Hindlimb muscle (tissue), 1 donor: ENCODE measurements around the gene TSR3. TPM values are rescaled to one million over a fixed set of nuclear protein-coding genes. Genes with fewer than 3 reads are reported as not detected.

Experiments used
- DNase-seq: peaks from one replicate; pipeline ENCODE4 v3.0.0-alpha.2; 2013
- polyA plus RNA-seq: library from polyadenylated mRNA; unstranded; fragments of 120-200 nt; gene quantifications from one replicate; pipeline ENCODE4 v1.2.1, GENCODE V29; 2013; ENCODE audit not compliant: insufficient read length

The TSR3 gene
- polyA plus RNA-seq, 1 donor, result 59.2 TPM

DNA sequence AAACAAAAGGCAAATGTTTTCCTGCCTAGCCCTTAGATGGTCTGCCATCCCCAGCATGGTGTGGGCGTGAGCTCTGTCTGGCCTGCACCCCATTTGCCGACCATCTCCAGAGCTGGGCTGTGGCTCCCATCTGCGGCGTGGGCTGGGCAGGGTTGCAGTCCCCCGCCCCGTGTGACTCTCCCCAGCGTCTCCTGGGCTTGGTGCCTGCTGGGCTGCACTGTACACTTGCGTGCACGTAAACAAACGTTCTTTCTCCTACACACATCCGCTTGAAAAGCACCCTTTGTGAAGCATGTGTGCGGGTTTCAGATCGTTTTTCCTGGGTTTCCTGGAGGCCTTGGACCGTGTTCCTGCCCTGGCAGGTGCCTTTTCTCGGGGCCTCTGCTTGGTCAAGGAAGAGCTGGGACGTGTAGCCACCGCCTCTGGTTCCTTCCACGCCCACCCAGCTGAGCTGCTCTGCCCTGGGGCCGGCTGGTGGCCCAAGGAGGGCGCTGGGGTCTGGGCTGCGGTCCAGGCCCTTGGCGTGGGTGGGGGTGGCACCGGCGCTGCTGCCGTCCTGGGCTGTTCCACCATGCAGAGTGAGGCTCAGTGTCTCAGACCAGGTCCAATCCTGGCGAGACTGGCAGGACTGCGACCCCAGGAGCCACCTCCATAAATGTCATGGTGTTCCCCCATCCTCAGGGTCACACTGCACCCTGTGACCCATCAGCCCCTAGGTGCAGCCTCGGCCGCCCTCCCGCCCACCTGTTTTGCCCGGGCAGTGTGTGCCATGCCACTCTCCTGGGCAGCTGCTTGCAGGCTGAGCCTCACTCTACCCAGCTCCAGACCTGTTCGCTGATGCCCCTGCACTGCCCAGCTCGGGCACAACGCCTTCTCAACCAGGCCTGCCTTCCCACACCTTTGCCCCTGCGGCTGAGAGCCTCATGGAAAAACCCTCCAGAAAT, 28.1 kb downstream of the TSR3 start:
- no peak for DNase-seq

GRCh38 chr16:1322407-1322806, 29.3 kb downstream of the TSR3 start:
- no peak for DNase-seq

GRCh38 chr16:1320658-1321240, 30.9 kb downstream of the TSR3 start:
- DNase-seq, result no peak

DNA sequence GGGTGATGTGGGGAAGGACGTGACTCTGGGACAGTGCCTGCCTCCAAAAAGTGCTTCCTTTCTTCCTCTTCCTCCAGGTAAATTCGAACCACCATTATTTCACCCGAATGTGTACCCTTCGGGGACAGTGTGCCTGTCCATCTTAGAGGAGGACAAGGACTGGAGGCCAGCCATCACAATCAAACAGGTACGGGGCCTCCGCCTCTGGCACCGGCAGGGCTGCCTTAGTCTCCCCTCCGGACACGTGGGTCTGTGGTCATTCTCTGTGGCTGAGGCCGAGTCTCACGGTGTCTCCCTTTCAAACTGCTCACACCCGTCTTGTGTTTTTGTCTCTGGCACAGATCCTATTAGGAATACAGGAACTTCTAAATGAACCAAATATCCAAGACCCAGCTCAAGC, 31.6 kb downstream of the TSR3 start:
- DNase-seq, result no peak

DNA sequence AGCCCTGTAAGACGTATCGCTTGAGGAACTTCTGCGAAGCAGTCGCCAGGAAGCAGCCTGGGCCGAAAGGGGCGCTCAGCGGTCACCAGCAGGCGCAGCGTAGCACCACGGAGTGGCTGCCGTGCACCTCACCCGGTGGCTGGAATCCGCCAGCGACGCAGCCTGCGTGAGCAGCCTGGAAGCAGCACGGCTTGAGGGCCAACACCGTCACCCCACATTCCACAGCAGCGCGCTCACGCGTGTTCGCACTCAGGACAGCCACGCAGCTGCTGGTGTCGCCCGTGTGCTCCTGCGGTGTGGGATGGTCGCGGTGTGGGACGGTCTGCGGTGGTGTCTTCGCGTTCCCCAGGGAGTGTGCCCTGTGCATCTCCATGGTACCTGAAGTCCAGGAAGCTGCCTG, 32.6 kb downstream of the TSR3 start:
- no peak for DNase-seq

- DNase-seq, result no peak
These were observed 33.5 kb downstream of the TSR3 start for GRCh38 chr16:1318268-1318545.

DNA sequence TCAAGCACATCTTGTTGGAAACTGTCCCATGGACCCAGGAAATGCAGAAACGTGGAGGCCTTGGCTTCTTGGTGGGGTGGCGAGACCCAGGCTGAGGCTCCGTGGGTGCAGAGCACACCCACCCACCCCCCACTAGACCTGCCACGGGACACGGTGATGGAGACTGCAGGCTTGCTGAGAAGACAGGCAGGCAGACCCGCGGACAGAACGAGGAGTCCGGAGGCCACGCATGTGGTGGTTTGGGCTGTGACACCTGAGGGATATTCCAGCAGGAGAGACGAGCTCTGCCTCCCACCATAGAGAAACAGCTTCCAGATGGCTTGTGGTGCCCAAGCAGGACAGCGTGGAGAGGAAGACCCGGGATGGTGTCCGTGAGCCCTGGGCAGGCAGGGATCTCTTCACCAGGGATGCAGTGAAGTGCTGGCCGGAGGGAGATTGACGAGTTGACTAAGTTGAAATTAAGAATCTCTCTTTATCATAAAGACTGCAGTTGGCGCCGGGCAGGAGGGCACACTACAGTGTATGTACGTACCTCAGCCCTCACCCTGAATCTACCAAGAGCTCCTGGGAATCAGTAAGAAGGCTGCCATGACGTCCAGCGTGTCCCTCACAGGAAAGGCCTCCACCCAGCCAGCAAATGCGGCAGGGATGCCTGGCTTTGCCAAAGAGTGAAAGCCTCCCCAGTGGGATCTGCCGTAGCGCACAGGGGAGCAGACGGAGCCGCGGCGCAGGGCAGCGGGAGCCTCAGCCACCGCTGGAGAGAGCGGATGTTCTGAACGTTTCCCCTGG, 34.0 kb downstream of the TSR3 start:
- no peak for DNase-seq

- DNase-seq, result no peak
These were observed 35.7 kb downstream of the TSR3 start for GRCh38 chr16:1316033-1316405.

- no peak for DNase-seq
These were observed 36.3 kb downstream of the TSR3 start for GRCh38 chr16:1315081-1316032.

- DNase-seq, result no peak
These were observed 37.1 kb downstream of the TSR3 start for GRCh38 chr16:1314399-1315068.

DNA sequence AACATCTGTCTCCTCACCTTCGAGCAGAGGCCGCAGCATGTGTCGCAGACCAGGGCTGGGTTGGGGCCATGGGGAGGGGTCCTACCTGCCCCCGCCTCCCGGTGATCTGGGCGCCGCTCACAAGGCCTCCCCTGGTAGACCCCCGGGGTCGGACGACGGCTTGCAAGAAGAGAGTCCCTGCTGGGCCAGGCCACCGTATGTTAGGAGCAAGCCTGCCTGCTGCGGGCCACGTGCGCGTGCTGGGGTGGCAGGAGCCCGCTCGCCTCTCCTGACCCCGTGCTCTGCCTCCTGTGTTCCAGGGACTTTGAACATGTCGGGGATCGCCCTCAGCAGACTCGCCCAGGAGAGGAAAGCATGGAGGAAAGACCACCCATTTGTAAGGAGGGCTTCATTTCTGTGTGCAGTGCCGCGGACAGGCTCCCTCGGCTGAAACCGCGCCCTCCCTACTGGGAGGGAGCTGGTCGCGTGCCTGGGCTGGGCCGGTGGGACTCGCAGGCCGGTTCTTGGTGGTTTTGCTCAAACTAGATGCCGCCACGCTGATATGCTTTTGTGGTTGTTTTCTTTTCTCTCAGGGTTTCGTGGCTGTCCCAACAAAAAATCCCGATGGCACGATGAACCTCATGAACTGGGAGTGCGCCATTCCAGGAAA, 37.8 kb downstream of the TSR3 start:
- no peak for DNase-seq

GRCh38 chr16:1312903-1313302, 38.8 kb downstream of the TSR3 start:
- DNase-seq, result no peak

DNA sequence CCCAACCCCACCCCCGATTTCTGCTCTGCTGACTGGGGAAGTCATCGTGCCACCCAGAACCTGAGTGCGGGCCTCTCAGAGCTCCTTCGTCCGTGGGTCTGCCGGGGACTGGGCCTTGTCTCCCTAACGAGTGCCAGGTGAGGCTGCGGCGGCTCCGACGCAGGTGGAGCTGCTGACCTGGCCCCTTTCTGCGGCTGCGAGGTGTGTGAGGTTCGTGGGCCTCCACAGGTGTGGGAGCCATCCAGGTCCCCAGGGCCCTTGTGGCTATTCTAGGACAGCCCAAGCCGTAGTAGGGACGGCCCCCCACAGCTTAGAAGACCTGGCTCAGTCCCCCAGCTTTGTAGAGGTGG, 39.2 kb downstream of the TSR3 start:
- no peak for DNase-seq

DNA sequence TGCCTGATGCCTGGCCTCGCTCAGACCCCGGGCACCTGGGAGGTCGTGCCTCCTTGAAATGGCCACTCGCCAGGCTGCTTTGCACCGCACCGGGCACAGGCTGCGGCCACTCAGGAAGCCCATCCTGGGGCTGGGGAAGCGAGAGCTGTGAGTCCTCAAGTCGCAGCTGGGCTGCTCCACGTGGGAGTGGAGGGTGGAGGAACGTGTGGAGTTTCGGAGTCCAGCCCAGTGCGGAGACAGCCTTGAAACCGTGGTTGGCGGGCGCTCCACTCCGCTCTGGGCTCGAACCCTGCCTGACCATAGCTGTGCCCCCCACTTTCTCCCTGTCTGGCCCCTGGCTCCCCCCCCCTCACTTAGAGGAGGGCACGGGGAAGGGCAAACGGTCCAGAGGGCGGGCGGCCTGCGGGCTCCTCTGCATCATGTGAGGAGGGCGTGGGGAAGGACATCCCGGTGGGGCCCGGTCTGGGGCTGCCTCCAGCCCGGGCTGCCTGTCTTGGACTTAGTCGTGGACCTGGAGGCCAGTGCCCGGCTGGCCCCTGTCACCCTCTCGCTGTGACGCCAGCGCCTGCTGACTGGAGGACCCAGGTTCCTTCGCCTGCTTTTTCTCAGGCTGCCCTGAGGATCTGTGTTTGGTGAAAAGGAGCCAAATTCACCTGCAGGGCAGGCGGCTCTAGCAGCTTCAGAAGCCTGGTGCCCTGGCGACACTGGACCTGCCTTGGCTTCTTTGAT, 39.8 kb downstream of the TSR3 start:
- no peak for DNase-seq

DNA sequence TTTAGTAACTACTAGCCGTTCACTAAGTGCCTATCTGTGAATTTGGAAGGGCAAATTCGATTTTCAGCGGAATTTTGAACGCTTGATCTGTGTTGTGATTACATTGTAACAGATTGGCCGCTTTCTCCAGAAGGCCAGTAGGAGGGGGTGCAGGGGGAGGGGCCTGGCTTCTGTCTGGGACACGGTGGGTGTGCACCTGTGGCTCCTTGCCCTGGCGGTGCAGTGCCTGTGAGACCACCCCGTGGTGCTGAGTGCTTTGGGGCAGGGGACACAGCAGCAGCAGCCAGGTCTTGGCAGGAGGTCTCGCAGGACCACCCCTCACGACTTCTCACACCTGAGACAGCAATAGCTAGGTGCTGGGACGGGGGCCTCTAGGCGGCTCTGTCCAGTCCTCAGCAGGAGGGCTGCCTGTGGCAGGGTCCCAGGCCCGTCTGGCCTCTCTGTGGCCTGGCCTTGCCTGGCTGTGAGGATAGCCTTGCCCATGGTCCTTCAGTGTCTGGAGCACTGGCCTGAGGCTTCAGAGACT, 40.4 kb downstream of the TSR3 start:
- no peak for DNase-seq

- DNase-seq, result no peak
These were observed 40.9 kb downstream of the TSR3 start for GRCh38 chr16:1310832-1311200.

DNA sequence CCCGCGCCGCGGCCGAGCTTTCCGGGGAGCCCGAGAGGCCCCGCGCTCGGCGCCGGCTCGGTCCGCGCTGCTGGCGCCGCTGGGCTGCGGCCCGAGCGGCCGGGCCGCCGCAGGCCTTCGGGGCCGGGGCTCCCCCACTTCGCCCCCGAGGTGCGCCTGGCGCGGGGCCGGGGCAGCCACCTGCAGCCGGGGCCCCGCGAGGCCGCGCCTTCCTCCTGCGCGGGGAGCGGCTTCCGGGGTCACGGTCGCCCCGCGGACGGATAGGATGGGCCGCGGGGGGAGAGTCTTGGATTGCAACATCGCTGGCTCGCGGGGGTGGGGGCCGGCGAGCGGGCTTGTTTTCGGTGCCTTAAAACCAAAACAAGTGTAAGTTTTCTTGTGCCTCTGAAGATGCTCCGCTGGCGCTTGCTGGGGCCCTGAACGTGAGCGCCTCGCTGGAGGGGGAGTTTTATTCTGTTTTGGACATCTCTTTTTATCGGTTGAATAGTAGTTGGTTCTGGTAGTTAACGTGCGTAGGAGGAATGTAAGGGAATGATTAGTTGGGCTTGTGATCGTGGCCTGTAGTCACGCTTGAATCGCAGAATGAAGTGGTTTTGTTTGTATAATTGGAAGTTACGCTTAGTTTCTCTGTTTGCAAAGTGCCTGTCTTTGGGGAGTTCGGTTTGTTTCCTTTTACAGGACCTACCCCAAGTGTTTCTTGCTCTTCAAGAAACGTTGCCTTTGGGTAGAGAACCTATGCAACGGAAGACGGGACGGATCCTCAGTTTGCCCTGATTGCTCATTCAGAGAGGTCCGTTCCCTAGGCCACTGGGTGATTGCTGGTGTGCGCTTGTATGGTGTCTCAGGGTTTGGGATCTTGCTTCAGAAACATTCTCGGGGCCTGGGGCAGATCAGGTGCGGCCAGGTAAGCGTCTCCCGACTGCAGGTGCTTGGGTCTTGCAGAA, 41.5 kb downstream of the TSR3 start:
- no peak for DNase-seq

DNA sequence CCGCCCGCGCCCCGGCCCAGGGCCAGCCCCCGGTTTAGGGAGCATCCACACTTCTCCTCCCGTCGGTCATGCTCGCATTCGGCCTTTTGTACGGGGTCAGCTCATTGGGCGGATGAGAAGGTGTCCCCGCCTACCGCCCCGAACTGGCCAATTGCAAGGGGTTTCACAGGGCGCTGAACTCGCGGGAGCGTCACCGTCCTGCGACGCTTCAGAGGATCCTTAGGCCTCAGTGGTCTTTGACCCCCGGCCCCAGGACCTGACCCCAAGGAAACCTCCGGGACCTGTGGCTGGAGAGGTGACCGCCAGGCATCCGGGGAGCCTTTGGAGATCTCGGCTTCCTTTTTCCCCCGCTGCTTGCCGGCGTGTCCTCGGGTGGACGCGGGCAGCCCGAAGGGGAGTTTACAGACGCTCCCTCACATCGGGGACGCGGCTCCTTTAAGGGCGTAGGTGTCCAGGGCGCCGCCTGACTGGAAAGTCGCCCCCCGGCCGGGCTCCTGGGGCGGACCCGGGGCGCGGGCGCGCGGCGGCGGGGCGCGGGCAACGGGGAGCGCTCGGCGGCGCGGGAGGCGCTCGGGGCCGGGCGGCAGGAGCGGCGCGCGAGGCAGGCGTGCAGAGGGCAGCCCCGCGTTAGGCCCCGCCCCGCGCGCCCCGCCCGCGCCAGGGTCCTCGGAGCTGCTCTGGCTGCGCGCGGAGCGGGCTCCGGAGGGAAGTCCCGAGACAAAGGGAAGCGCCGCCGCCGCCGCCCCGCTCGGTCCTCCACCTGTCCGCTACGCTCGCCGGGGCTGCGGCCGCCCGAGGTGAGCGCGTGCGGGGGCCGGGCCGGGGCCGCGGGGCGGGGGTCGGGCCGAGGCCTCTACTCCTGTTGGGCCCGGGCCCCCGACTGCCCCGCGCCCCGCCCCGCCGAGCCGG, 42.4 kb downstream of the TSR3 start, which contains the start of gene UBE2I:
UBE2I (plus strand) TSS at position 660 of the 909 bp plus-strand sequence. CDS start 4,395 bp downstream, outside the sequence.
- peak; percentile 98 for DNase-seq
